22Rv1 (cell line): ENCODE data around the gene AUTS2.

ENCODE experiments used
- H3K27ac ChIP-seq: fragments of 450-650 bp; 2 replicates; pipeline ENCODE4 v1.5.1; 2017
- ZFX ChIP-seq: fragments of 450-650 bp; IDR thresholded peaks from 2 replicates; pipeline ENCODE4 v1.6.1; 2017; ENCODE audit warnings: antibody characterized with exemption, borderline replicate concordance
- TF ChIP-seq, protein P1 (sequence below): fragments of 450-650 bp; IDR thresholded peaks from 2 replicates; pipeline ENCODE4 v1.5.1; 2017; ENCODE audit warnings: mild to moderate bottlenecking

The AUTS2 gene

GRCh38 chr7:70017357-70017756 lies 419.1 kb downstream of the AUTS2 start:
- TF ChIP-seq ZFX = no peak
- TF ChIP-seq, protein P1, sequence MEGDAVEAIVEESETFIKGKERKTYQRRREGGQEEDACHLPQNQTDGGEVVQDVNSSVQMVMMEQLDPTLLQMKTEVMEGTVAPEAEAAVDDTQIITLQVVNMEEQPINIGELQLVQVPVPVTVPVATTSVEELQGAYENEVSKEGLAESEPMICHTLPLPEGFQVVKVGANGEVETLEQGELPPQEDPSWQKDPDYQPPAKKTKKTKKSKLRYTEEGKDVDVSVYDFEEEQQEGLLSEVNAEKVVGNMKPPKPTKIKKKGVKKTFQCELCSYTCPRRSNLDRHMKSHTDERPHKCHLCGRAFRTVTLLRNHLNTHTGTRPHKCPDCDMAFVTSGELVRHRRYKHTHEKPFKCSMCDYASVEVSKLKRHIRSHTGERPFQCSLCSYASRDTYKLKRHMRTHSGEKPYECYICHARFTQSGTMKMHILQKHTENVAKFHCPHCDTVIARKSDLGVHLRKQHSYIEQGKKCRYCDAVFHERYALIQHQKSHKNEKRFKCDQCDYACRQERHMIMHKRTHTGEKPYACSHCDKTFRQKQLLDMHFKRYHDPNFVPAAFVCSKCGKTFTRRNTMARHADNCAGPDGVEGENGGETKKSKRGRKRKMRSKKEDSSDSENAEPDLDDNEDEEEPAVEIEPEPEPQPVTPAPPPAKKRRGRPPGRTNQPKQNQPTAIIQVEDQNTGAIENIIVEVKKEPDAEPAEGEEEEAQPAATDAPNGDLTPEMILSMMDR = no peak
- H3K27ac ChIP-seq = no peak overlapping the region

GRCh38 chr7:70018700-70019099 lies 420.4 kb downstream of the AUTS2 start:
- TF ChIP-seq ZFX = no peak
- TF ChIP-seq, protein P1 = no peak
- no peak overlapping the region for H3K27ac ChIP-seq

GRCh38 chr7:70027867-70028266 lies 429.6 kb downstream of the AUTS2 start:
- no peak for TF ChIP-seq ZFX
- TF ChIP-seq, protein P1 = no peak

DNA sequence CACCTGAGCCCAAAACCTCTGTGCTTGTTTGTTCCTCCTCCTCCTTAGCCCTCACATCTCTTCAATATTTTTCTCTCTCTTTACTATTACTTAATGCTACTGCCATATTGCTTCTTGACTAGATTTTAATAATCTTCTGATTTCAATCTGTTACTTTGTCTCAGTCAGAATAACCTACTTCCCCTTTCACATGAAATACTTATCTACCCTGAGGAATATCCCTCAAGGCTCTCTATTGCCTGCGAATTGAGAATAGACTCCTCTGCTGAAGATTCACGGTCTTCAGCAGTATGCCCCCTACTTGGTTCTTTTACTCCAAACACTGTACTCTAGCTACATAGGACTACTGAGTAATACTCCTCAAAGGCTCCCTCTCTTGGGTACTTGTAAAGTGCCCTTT lies 430.3 kb downstream of the AUTS2 start:
- no peak for TF ChIP-seq ZFX
- TF ChIP-seq, protein P1 = no peak
- no peak overlapping the region for H3K27ac ChIP-seq

More at GRCh38 chr7:70027867-70028266, 429.6 kb downstream of the AUTS2 start:
- H3K27ac ChIP-seq = no peak overlapping the region

DNA sequence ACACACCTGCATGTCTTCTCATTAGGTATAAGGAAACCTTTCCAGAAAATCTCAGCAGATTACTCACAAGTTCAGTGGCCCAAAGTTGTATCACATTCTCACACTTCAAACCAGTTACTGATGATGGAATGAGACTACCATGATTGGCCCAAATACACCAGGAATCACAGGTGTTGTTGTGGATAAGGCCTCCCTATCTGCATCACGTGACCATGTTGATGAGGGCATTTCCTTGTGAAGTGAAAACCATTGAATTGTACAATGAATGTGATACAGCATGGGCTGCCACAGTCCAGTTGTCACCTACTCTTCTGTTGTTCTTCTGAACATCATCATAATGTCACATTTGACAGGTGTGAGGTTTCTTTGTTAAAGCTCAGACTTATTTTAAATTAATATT lies 431.7 kb downstream of the AUTS2 start:
- no peak for TF ChIP-seq ZFX
- TF ChIP-seq, protein P1 = no peak
- no peak overlapping the region for H3K27ac ChIP-seq

DNA sequence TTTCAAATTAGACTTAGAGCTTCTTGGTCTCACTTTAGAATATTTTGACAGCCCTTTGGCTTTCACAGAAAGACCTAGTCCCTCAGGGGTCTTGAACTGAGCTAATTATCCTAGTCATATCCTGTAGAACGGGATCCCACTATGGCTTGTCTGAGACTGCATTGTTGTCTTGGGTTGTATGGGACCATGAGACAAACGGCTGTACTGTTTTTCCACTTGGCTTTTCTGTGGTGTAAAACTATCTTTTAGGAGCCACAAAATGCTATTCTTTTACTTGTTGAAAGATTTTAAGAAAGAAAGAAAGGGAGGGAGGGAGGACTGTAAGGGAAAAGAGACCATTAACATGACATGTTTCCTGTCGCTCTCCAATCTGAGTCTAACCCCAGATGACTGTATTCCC lies 432.5 kb downstream of the AUTS2 start:
- TF ChIP-seq, protein P1 = no peak

DNA sequence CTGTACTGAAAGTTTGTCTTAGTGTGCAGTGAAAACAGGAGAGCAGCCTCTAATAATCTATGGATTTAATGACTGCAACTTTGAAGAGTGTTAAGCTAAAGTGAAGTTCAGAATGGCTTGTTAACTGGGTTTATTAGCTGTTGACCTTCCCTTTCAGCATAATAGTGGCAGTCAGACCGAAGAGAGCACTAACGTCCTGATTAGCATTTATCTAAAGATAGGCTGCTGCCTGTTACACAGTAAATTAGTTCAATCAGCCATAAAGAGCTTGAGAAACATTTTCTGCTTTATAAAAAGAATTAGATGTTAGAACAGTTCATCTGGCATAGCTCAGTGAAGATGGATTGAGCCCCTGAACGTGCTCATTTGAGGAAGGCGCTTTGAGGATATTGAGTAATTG lies 433.0 kb downstream of the AUTS2 start:
- TF ChIP-seq, protein P1 = no peak
- no peak for TF ChIP-seq ZFX
- H3K27ac ChIP-seq = no peak overlapping the region

More for the DNA sequence above, 432.5 kb downstream of the AUTS2 start:
- H3K27ac ChIP-seq = no peak overlapping the region
